ENCODE data around the gene PFKFB3. TPM values are rescaled to one million over a fixed set of nuclear protein-coding genes. Genes with fewer than 3 reads are reported as not detected.
A peak's percentile ranks its signal among the peaks of the same experiment; 100 is the strongest.

The PFKFB3 gene
- total RNA-seq, 1 donor from 2014 or later = 137 TPM

GRCh38 chr10:6213257-6213905 lies 10.6 kb downstream of the PFKFB3 start:
- Mint-ChIP-seq H3K27me3 (ENCODE audit: unreplicated experiment) (peaks cover 5% of the 10 kb centered on the region), H3K36me3 (ENCODE audit: unreplicated experiment) (peaks cover 20% of the 10 kb centered on the region), H3K4me1 (ENCODE audit: low read depth, unreplicated experiment) (peaks cover 20% of the 10 kb centered on the region), H3K9me3 (ENCODE audit: unreplicated experiment) (peaks cover 14% of the 10 kb centered on the region), H3K4me3 (ENCODE audit: unreplicated experiment) (no peak overlapping the region), H3K27ac (ENCODE audit: unreplicated experiment) (peak overlapping the region; percentile 79)
- TF ChIP-seq CTCF (IDR thresholded peaks at IDR 0.05; ENCODE audit: partially characterized antibody, unreplicated experiment) = peak; percentile 14
- DNase-seq = no peak

GRCh38 chr10:6213908-6214307 lies 11.2 kb downstream of the PFKFB3 start:
- Mint-ChIP-seq H3K27ac (ENCODE audit: unreplicated experiment) (peak overlapping the region; percentile 79), H3K36me3 (ENCODE audit: unreplicated experiment) (peaks cover 20% of the 10 kb centered on the region), H3K27me3 (ENCODE audit: unreplicated experiment) (peaks cover 2% of the 10 kb centered on the region), H3K9me3 (ENCODE audit: unreplicated experiment) (peaks cover 12% of the 10 kb centered on the region), H3K4me1 (ENCODE audit: low read depth, unreplicated experiment) (peaks cover 15% of the 10 kb centered on the region), H3K4me3 (ENCODE audit: unreplicated experiment) (peak overlapping the region; percentile 28)
- no peak for TF ChIP-seq CTCF (IDR thresholded peaks at IDR 0.05; ENCODE audit: partially characterized antibody, unreplicated experiment)
- DNase-seq = no peak

GRCh38 chr10:6214612-6215011 lies 11.9 kb downstream of the PFKFB3 start:
- Mint-ChIP-seq H3K9me3 (ENCODE audit: unreplicated experiment) (peaks cover 8% of the 10 kb centered on the region), H3K36me3 (ENCODE audit: unreplicated experiment) (peaks cover 20% of the 10 kb centered on the region), H3K27me3 (ENCODE audit: unreplicated experiment) (peaks cover 2% of the 10 kb centered on the region), H3K4me1 (ENCODE audit: low read depth, unreplicated experiment) (peaks cover 10% of the 10 kb centered on the region), H3K4me3 (ENCODE audit: unreplicated experiment) (no peak overlapping the region), H3K27ac (ENCODE audit: unreplicated experiment) (no peak overlapping the region)
- DNase-seq = no peak
- TF ChIP-seq CTCF (IDR thresholded peaks at IDR 0.05; ENCODE audit: partially characterized antibody, unreplicated experiment) = no peak

- TF ChIP-seq CTCF (IDR thresholded peaks at IDR 0.05; ENCODE audit: partially characterized antibody, unreplicated experiment) = no peak
- Mint-ChIP-seq H3K27ac (ENCODE audit: unreplicated experiment) (peak overlapping the region; percentile 66), H3K4me1 (ENCODE audit: low read depth, unreplicated experiment) (peaks cover 10% of the 10 kb centered on the region), H3K9me3 (ENCODE audit: unreplicated experiment) (peaks cover 8% of the 10 kb centered on the region), H3K27me3 (ENCODE audit: unreplicated experiment) (peaks cover 2% of the 10 kb centered on the region), H3K4me3 (ENCODE audit: unreplicated experiment) (no peak overlapping the region), H3K36me3 (ENCODE audit: unreplicated experiment) (peaks cover 20% of the 10 kb centered on the region)
- DNase-seq = no peak
Measured at GRCh38 chr10:6215241-6215640, 12.5 kb downstream of the PFKFB3 start.

GRCh38 chr10:6215683-6216484 lies 13.2 kb downstream of the PFKFB3 start:
- H3K27ac Mint-ChIP-seq (ENCODE audit: unreplicated experiment) = peak overlapping the region; percentile 66
- TF ChIP-seq CTCF (IDR thresholded peaks at IDR 0.05; ENCODE audit: partially characterized antibody, unreplicated experiment) = no peak
- no peak for DNase-seq
- H3K36me3 Mint-ChIP-seq (ENCODE audit: unreplicated experiment) = peaks cover 22% of the 10 kb centered on the region
- H3K4me3 Mint-ChIP-seq (ENCODE audit: unreplicated experiment) = no peak overlapping the region
- peaks cover 10% of the 10 kb centered on the region for H3K9me3 Mint-ChIP-seq (ENCODE audit: unreplicated experiment)
- peaks cover 4% of the 10 kb centered on the region for H3K27me3 Mint-ChIP-seq (ENCODE audit: unreplicated experiment)
- H3K4me1 Mint-ChIP-seq (ENCODE audit: low read depth, unreplicated experiment) = peaks cover 10% of the 10 kb centered on the region
